NOMO-1 (cell line): Measurements from ENCODE around the gene SLC35A4.
"Not testable (repeated sequence)": the region's sequence is repeated elsewhere in the genome, so short reads cannot be mapped to it uniquely, and the experiment has no call there.

Experiments used
- DNase-seq, 2 experiments: peaks; one replicate each; lab custom pipeline; 2025; ENCODE audit not compliant: unreplicated experiment in 2 of 2; lab: John Stamatoyannopoulos, UW

SLC35A4 gene

DNA sequence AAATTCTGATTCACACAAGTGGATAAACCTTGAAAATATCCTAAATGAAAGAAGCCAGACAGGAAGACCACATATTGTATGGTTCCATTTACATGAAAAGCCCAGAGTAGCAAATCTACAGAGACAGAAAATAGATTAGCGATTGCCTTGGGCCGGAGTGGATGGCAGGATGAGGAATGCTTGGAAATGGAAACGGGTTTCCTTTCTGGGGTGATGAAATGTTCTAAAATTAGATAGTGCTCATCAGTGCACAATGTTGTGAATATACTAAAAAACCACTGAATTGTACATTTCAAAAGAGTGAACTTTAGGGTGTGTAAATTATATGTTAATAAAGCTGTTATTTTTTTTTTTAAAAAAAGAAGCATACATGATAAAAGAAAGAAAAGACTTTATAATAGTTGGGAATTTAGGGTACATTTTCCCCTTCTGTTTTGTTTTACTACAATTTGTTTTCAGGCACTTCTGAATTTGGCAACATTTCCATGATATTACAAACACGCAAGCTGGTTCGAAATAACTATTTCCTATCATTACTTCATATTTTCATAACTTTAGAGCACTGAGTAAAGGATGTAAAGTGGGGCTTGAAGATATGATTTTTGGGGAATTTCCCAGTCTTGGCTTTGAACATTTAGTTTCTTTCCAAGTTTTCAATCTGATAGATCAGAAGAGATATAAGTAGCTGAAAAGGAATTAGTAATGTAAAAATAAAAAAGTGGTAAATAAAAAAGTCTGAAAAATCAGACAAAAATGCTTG is 23.9 kb downstream of the SLC35A4 start:
- DNase-seq, result no peak

DNA sequence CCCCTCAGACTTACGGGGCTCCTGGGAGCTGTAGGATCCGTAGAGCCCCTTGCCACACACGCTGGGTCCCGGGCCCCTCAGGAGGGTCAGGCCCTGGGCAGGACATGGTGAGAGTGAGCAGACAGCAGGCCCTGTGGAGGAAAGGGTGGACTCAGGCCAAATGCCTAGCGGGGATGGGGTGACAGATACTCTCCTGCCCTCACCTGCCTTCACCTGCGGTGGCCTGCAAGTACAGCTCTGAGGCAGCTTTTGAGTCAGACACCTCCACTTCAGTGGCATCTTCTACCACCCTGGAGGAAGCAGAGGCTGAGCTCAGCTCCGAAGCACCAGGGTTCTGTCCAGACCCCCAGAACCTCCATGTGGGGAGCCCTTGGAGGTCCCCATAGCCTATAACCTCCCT is 26.2 kb downstream of the SLC35A4 start:
- DNase-seq, result no peak

DNA sequence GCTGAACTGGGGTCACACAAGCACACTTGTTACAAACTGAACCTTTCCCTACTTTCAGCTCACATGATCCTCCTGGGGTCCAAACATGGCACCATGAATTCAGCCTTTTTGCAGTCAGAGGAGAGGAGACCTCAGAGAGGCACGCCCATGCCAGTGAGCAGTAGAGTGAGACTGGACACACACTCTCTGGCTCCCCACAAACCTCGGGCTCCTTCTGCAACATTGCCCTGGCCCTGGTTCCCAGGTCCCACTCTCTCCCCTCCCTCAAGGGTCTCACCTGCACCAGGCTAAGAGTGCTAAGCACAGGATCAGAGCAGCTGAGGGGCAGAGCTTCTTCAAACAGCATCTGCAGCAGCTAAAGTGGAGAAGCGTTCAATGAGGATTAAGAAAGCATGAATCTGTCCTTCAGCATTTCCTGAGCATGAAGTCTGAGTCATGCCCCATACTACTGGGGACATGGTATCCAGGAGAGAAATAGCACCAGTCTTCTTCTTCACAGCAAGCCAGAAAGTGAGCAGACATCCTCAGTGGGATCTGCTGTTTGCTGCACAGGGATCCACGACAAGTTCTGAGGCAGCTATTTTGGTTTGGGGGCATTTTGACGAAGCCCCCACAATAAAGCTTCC is 27.2 kb downstream of the SLC35A4 start:
- DNase-seq, result peak; percentile 40 to 74

DNA sequence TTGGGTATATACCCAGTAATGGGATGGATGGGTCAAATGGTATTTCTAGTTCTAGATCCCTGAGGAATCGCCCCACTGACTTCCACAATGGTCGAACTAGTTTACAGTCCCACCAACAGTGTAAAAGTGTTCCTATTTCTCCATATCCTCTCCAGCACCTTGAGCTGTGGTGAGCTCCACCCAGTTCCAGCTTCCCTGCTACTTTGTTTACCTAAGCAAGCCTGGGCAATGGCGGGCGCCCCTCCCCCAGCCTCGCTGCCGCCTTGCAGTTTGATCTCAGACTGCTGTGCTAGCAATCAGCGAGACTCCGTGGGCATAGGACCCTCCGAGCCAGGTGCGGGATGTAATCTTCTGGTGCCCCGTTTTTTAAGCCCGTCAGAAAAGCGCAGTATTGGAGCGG is 28.4 kb downstream of the SLC35A4 start:
- not testable (repeated sequence) for DNase-seq

DNA sequence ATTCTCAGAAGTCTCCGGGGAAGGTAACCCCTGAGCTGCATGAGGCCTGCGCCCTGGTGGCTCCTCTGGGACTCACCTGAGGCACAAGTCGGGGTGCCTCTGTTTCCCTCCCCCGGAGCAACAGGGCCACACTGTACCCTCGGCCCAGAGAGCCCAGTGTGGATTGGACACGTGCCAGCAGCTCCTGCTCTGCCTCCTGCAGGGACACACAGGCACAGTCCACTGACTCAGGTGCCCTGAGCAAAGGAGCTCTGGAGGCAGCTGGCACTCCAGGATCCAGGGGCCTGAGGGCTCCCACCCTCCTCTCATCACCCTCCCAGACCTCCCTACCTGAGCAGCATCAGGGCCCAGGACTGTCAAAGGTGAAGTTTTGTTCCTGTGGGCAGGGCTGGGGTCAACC is 29.5 kb downstream of the SLC35A4 start:
- DNase-seq, result no peak

DNA sequence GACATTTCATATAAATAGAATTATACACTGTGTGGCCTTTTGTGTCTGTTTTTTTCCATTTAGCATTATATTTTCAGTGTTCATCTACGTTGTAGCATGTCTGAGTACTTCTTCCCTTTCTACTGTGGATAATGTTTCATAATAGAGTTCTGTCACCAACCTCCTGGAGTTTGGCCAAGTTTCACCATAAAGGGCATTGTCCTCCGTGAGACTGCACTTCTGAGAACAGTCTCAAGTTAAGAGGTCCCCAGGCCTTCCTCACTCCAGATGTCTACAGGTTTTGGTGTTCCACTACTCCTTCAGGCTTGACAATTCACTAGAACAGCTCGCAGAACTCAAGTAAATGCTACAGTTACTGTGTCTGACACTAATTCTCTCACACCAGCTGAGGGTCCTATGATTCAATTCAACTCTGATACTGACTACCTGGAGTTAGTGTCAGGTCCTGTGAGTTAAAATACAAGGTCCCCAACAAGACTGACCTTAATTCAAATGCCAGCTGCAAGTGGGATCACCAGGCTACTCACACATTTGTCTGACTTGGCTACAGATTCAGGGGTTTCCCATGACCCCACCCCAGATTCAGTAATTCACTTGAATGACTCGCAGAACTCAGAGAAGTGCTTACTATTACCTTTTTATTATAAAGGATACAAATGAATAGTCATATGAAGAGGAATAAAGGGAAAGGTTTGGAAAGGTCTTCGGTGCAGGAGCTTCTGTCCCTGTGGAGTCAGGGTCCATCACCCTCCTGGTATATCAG is 31.1 kb downstream of the SLC35A4 start:
- DNase-seq, result peak; percentile 61 to 94

DNA sequence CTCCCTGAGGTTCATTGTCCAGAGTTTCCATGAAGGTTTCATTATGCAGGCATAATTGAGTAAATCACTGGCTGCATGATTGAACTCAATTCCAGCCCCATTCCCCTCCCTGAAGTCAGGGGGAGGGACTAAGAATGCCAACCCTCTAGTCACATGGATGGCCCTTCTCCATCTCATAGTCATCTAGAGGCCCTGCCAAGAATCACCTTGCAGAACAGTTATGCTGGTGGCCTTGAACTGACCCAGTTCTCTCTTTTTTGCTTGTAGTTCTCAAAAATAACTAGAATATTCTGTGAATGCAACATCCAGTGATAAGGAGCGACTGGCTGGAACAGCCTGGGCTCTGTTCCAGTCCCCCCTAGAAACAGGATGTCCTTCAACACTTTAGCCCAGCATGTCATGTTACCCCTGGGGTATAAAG is 31.7 kb downstream of the SLC35A4 start:
- no peak for DNase-seq

DNA sequence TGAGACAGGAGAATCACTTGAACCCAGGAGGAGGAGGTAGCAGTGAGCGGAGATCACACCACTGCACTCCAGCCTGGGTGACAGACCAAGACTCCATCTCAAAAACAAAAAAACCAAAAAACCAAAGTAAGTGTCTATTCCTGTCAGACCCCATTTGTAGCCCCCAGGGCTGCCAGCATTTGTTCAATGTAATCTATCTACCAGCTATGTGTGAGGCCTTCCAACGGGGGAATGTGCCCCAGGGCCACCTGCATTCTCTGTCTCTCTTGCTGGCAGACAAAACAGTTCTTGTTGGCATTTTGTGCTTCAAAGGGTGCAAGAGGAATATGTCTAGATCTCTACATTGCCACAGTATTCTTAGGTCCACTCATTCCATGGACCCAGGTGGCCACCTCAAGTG is 34.2 kb downstream of the SLC35A4 start:
- DNase-seq, result no peak

DNA sequence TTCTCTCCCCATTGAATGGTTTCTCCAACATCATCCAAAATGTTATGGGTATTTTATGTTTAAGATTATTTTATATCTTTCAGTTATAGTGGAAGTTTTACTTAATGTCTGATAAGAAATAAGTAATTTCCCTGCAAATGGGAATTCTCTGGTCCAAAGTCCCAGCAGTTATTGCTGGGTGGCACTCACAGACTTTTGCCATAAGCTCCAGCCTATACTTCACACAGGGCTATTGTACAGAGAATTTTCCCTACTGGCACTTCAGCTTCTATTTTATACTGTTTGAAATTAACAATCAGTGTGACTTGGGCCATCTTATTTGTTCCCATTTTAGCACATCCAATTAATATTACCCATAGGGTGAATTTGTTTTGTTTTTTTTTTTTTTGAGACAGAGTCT is 35.5 kb downstream of the SLC35A4 start:
- DNase-seq, result no peak

DNA sequence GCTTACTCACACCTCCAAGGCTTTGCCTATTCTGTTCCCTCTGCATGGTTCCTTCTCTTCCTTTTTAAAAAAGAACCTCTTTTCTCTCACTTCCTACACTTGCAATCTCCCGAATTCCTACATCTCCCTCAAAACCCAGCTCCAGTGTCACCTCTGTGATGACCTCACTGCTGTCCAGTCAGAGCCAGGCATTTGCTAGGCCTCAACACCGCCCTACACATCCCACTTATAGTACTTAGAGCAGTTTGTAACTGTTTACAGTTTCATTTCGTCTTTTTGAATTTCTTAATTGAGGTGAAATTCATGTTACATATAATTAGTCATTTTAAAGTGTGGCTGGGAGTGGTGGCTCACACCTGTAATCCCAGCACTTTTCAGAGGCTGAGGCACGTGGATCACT is 37.5 kb downstream of the SLC35A4 start:
- DNase-seq, result peak; percentile 27 to 39

DNA sequence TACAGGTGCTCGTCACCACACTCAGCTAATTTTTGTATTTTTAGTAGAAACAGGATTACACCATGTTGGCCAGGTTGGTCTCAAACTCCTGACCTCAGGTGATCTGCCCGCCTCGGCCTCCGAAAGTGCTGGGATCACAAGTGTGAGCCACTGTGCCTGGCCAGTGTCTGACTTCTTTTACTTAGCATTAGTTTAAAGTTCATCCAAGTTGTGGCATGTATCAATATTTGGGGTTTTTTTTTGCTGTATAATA is 38.7 kb downstream of the SLC35A4 start:
- DNase-seq, result not testable (repeated sequence)

DNA sequence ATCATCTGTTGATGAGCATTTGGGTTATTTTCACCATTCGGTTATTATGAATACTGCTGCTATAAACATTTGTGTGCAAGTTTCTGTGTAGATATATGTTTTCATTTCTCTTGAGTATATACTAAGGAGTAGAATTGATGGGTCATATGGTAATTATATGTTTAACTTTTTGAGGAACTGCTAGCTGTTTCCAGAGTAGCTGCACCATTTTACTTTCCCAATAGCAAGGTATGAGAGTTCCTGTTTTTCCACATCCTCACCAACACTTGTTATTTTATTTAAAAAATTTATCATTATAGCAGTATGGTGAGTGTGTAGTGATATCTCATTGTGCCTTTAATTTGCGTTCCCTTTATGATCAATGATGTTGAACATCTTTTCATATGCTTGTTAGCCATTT is 39.1 kb downstream of the SLC35A4 start:
- peak in 1 of 2 experiments; percentile 41 for DNase-seq

DNA sequence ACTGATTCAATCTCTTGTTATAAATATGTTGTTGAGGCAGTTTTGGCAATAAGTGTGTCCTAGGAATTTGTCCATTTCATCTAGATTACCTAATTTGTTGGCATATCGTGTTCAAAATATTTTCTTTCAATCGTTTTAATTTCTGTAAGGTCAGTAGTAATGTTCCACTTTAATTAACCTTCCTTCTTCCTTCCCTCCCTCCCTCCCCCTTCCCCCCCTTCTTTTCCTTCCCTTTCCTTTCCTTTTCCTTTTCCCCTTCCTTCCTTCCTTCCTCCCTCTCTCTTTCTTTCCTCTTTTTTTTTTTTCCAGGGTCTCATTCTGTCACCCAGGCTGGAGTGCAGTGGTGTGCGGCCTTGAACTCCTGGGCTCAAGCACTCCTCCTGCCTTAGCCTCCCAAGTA is 41.3 kb downstream of the SLC35A4 start:
- DNase-seq, result no peak

DNA sequence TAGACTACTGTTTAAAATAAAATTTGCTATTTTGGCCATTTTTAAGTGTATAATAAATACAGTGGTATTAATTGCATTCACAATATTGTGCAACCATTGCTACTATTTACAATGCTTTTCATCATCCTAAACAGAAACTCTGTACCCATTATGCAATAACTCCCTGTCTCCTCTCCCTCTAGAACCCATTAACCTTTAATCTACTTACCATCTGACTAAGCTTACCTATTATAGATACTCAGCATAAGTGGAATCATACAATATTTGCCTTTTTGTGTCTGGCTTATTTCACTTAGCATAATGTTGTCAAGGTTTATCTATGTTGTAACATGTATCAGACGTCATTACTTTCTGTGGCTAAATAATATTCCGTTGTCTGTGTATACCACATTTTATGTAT is 42.4 kb downstream of the SLC35A4 start:
- peak in 1 of 2 experiments; percentile 75 for DNase-seq

DNA sequence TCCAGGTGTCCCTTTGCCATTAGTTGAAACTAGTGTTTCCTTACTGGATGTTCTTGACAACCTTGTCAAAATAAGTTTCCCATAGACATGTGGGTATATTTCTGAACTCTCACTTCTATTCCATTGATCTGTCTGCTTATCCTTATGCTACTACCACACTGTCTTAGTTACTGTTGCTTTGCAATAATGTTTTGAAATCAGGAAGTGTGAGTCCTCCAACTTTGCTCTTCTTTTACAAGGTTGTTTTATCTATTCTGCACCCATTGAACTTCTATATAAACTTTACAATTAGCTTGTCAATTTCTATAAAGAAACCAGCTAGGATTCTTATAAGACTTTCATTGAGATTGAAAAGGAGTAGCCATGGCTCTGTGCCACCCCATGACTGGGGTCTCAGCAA is 44.1 kb downstream of the SLC35A4 start:
- DNase-seq, result peak in 1 of 2 experiments; percentile 78

DNA sequence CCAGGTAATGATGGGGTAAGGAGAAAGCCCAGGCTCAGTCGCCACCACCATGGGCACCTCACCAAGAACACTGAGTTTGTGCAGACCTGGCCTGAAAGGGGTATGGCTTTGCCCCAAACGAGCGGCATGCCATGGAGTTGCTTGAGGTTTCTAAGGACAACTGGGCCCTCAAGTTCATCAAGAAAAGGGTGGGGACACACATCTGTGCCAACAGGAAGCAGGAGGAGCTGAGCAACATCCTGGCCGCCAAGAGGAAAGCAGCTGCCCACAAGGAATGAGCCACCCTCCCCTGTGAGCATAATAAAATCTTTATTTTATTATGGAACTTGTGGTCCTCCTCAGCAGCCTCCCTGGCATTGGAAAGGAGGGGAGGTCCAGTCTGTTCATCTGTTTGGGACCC is 44.5 kb downstream of the SLC35A4 start:
- DNase-seq, result peak; percentile 39 to 54

DNA sequence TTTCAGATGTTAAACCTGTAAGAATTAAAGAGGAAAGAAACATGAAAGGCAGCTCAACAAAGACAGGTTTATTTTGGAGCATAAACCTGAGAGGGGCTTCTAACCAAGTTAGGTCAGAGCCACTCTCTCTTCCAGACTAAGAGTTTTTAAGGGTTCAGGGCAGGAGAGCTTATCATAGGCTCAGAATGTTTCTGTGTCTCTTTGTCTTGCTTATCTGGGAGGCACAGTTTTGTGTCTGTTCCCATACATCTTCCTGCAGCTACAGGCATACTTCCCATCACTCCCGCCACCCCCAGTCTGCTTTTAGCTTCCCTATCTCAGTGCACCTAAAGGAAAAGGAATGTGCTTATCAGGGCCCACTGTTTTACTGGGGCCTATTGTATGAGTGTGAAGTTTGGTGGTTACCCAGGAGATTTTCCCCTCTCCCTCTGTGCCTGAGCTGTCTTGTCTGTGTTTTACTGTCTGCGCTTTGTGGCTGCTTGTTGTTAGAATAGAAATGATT is 46.4 kb downstream of the SLC35A4 start:
- DNase-seq, result no peak
